Uterus (tissue), 2 donors: ENCODE data around the gene LINC00632.

Source experiments
- CTCF ChIP-seq, 4 experiments: fragments of 200-600 bp in 2 of 4; fragments of 450-650 bp in 2 of 4; sonication (generic) in 2 of 4; IDR thresholded peaks; one replicate each; pipeline ENCODE4 v1.5.1; 2016 to 2019; ENCODE audit warnings: antibody characterized with exemption in 4 of 4, mild to moderate bottlenecking in 2 of 4, moderate library complexity in 1 of 4
- POLR2A ChIP-seq, 2 donors: fragments of 450-650 bp; IDR thresholded peaks; one replicate each; pipeline ENCODE4 v1.6.1; 2016; ENCODE audit warnings: antibody characterized with exemption in 2 of 2, mild to moderate bottlenecking in 1 of 2, moderate library complexity in 1 of 2

- TF ChIP-seq CTCF (IDR thresholded peaks at IDR 0.05) (no peak), POLR2A (IDR thresholded peaks at IDR 0.05) (no peak)
Measured at GRCh38 chrX:140799216-140799615, 89.7 kb downstream of the LINC00632 start.
